GM12892 (cell line): ENCODE results near the gene LTC4S.

Experiments used
- POLR2A ChIP-seq: IDR thresholded peaks from 2 replicates; pipeline ENCODE4 v1.6.1; 2011; ENCODE audit warnings: low read depth, low read length, control low read depth
- POLR2AphosphoS5 ChIP-seq: IDR thresholded peaks from 2 replicates; pipeline ENCODE4 v1.6.1; 2011; ENCODE audit warnings: low read depth, low read length, control low read depth
- TAF1 ChIP-seq: IDR thresholded peaks from 2 replicates; pipeline ENCODE4 v1.6.1; 2011; ENCODE audit warnings: low read depth, mild to moderate bottlenecking, control low read depth, low read length, borderline replicate concordance

GRCh38 chr5:179812135-179812825 lies 18.5 kb downstream of the LTC4S start:
- TF ChIP-seq POLR2A: no peak
- no peak for TF ChIP-seq TAF1
- no peak for TF ChIP-seq POLR2AphosphoS5
